Astrocyte (in vitro differentiated cells and primary cell): ENCODE results near the gene RGS10. TPM values are rescaled to one million over a fixed set of nuclear protein-coding genes. Genes with fewer than 3 reads are reported as not detected.
A peak's percentile ranks its signal among the peaks of the same experiment; 100 is the strongest.

Experiments used
- DNase-seq: peaks from one replicate; pipeline ENCODE4 v3.0.0-alpha.2; 2010; ENCODE audit warnings: low read depth
- FAIRE-seq: peaks from 2 replicates; lab custom pipeline; 2011; peaks lifted over from hg19 to GRCh38; lab: Jason Lieb, UNC
- H2AFZ ChIP-seq: 2 replicates; pipeline ENCODE4 v1.6.0; 2012; ENCODE audit warnings: low read depth, low read length, inconsistent platforms
- H3K27ac ChIP-seq: 2 replicates; pipeline ENCODE4 v1.5.1; 2011; ENCODE audit warnings: low read depth, low read length, inconsistent platforms
- H3K27me3 ChIP-seq: 2 replicates; pipeline ENCODE4 v1.6.0; 2011; ENCODE audit warnings: low read length, inconsistent platforms; ENCODE audit not compliant: insufficient read depth
- H3K36me3 ChIP-seq: 2 replicates; pipeline ENCODE4 v1.5.1; 2011; ENCODE audit warnings: low read length, inconsistent platforms; ENCODE audit not compliant: insufficient read depth
- H3K4me1 ChIP-seq: 2 replicates; pipeline ENCODE4 v1.5.1; 2011; ENCODE audit warnings: low read length, inconsistent platforms; ENCODE audit not compliant: insufficient read depth
- H3K4me2 ChIP-seq: 2 replicates; pipeline ENCODE4 v1.6.0; 2012; ENCODE audit warnings: low read length, inconsistent platforms
- H3K4me3 ChIP-seq: 2 replicates; pipeline ENCODE4 v1.5.1; 2011; ENCODE audit warnings: low read depth, mild to moderate bottlenecking, low read length, inconsistent platforms; ENCODE audit not compliant: insufficient read depth
- H3K79me2 ChIP-seq: 2 replicates; pipeline ENCODE4 v1.6.0; 2012; ENCODE audit warnings: mild to moderate bottlenecking, low read length, inconsistent platforms; ENCODE audit not compliant: insufficient read depth
- H3K9ac ChIP-seq: 2 replicates; pipeline ENCODE4 v1.6.0; 2012; ENCODE audit warnings: mild to moderate bottlenecking, low read length, inconsistent platforms
- H3K9me3 ChIP-seq: 2 replicates; pipeline ENCODE4 v1.5.1; 2012; ENCODE audit warnings: low read depth, mild to moderate bottlenecking, low read length, inconsistent platforms; ENCODE audit not compliant: insufficient read depth
- H4K20me1 ChIP-seq: 2 replicates; pipeline ENCODE4 v1.6.0; 2012; ENCODE audit warnings: low read length, inconsistent platforms; ENCODE audit not compliant: insufficient read depth
- H3K27ac Mint-ChIP-seq: one replicate; pipeline ENCODE4 v1.8.0; 2021; ENCODE audit warnings: mild to moderate bottlenecking, mixed read lengths; ENCODE audit not compliant: unreplicated experiment
- H3K27me3 Mint-ChIP-seq: one replicate; pipeline ENCODE4 v1.8.0; 2021; ENCODE audit warnings: low read depth, mixed read lengths; ENCODE audit not compliant: unreplicated experiment
- H3K36me3 Mint-ChIP-seq: one replicate; pipeline ENCODE4 v1.8.0; 2021; ENCODE audit warnings: low read depth, mixed read lengths; ENCODE audit not compliant: unreplicated experiment
- H3K4me1 Mint-ChIP-seq: one replicate; pipeline ENCODE4 v1.8.0; 2021; ENCODE audit warnings: low read depth, mixed read lengths; ENCODE audit not compliant: unreplicated experiment
- H3K4me3 Mint-ChIP-seq: one replicate; pipeline ENCODE4 v1.8.0; 2021; ENCODE audit warnings: mild to moderate bottlenecking, moderate library complexity, mixed read lengths; ENCODE audit not compliant: unreplicated experiment
- H3K9me3 Mint-ChIP-seq: one replicate; pipeline ENCODE4 v1.8.0; 2021; ENCODE audit warnings: mild to moderate bottlenecking, mixed read lengths; ENCODE audit not compliant: unreplicated experiment
- EZH2 ChIP-seq: IDR thresholded peaks from 2 replicates; pipeline ENCODE4 v1.6.1; 2012; ENCODE audit warnings: mild to moderate bottlenecking, low read length, inconsistent platforms; ENCODE audit not compliant: insufficient read depth
- total RNA-seq: library from RNA; stranded (reverse); gene quantifications from 2 replicates; pipeline ENCODE4 v1.2.1, GENCODE V29; 2021
- TF ChIP-seq, protein P1 (sequence below): IDR thresholded peaks from 2 replicates; pipeline ENCODE4 v1.5.1; 2011; ENCODE audit warnings: low read depth, mild to moderate bottlenecking, inconsistent platforms, low read length, moderate library complexity; ENCODE audit not compliant: insufficient read depth

The RGS10 gene
- total RNA-seq, 1 donor from 2014 or later = 40.1 TPM

DNA sequence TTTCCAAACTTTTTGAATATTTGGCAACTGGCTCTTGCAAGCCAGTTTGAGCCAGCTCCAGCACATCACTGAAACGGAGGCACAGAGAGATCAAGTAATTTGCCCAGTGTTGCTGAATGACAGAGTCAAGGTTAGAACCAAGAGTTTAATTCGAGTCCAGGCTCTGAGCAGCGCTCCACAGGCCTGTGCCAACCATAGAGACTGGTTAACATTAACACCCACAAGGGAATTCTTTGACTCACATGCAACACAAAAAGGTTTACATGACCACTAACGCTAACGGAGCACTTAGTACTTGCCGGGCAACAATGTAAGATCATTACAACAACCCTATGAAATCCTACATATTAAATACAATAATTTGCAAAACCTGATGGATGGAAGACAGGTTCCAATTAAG lies 1.5 kb downstream of the RGS10 start:
- no peaks in the 10 kb centered on the region for H3K36me3 Mint-ChIP-seq
- H3K27ac Mint-ChIP-seq = no peak overlapping the region
- H3K9me3 Mint-ChIP-seq = no peaks in the 10 kb centered on the region
- Histone ChIP-seq H3K4me2 (peak overlapping the region; percentile 90), H2AFZ (no peak overlapping the region), H3K36me3 (no peaks in the 10 kb centered on the region), H3K4me3 (peak overlapping the region; percentile 68), H3K27me3 (no peaks in the 10 kb centered on the region), H3K9ac (peak overlapping the region; percentile 71), H3K9me3 (no peaks in the 10 kb centered on the region), H3K27ac (no peak overlapping the region), H3K4me1 (peaks cover 34% of the 10 kb centered on the region), H4K20me1 (peaks cover 53% of the 10 kb centered on the region), H3K79me2 (peaks cover 62% of the 10 kb centered on the region)
- FAIRE-seq (no peak), DNase-seq (peak; percentile 41)
- TF ChIP-seq, protein P1, sequence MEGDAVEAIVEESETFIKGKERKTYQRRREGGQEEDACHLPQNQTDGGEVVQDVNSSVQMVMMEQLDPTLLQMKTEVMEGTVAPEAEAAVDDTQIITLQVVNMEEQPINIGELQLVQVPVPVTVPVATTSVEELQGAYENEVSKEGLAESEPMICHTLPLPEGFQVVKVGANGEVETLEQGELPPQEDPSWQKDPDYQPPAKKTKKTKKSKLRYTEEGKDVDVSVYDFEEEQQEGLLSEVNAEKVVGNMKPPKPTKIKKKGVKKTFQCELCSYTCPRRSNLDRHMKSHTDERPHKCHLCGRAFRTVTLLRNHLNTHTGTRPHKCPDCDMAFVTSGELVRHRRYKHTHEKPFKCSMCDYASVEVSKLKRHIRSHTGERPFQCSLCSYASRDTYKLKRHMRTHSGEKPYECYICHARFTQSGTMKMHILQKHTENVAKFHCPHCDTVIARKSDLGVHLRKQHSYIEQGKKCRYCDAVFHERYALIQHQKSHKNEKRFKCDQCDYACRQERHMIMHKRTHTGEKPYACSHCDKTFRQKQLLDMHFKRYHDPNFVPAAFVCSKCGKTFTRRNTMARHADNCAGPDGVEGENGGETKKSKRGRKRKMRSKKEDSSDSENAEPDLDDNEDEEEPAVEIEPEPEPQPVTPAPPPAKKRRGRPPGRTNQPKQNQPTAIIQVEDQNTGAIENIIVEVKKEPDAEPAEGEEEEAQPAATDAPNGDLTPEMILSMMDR = no peak
- TF ChIP-seq EZH2 = no peak
- peaks cover 13% of the 10 kb centered on the region for H3K4me1 Mint-ChIP-seq
- peak overlapping the region; percentile 85 for H3K4me3 Mint-ChIP-seq
- H3K27me3 Mint-ChIP-seq = peaks cover 5% of the 10 kb centered on the region

DNA sequence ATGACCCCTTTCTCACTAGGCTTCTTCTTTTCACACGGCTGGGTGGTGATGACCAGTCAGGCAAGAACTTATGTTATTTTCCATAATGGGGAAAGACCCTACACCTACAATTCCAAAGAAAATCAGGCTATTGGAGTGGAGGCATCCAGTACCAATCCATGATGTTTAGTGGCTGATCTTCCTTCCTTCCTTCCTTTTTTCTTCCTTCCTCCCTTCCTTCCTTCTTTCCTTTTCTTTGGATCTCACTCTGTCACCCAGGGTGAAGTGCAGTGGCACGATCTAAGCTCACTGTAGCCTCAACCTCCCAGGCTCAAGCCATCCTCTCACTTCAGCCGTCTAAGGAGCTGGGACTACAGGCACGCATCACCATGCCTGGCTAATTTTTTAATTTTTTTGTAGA lies 2.5 kb downstream of the RGS10 start:
- Mint-ChIP-seq H3K36me3 (peaks cover under 1% of the 10 kb centered on the region), H3K27ac (no peak overlapping the region), H3K27me3 (peaks cover 2% of the 10 kb centered on the region), H3K4me1 (peaks cover 18% of the 10 kb centered on the region), H3K4me3 (no peak overlapping the region), H3K9me3 (no peaks in the 10 kb centered on the region)
- Histone ChIP-seq H2AFZ (no peak overlapping the region), H3K27me3 (no peaks in the 10 kb centered on the region), H3K4me2 (peak overlapping the region; percentile 90), H3K36me3 (no peaks in the 10 kb centered on the region), H3K9me3 (no peaks in the 10 kb centered on the region), H3K79me2 (peaks cover 63% of the 10 kb centered on the region), H3K27ac (no peak overlapping the region), H3K4me3 (no peak overlapping the region), H3K9ac (no peak overlapping the region), H4K20me1 (peaks cover 59% of the 10 kb centered on the region), H3K4me1 (peaks cover 37% of the 10 kb centered on the region)
- FAIRE-seq = no peak
- TF ChIP-seq, protein P1 = no peak
- TF ChIP-seq EZH2 = no peak
- no peak for DNase-seq

DNA sequence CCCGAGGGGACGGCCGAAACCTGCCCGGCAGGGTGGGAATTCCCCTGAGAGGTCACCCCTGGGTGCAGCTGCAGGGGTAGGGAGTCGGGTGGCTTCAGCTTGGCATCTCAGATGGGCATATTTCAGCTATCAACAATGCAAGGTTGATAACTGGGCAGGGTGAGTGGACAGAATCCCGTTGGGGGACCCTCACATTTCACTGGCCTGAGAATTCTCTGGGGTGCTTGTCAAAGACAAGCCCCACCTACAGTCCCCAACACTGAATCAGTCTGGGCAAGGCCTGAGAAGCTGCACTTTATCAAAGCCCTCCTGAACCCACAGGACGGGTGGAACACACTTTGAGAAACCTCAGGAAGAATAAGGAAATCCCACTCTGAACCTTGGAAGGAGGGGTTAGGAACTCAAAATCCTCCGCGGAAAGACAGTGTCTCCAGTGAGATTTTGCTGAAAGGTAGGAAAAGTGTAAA lies 3.1 kb downstream of the RGS10 start:
- no peaks in the 10 kb centered on the region for H3K9me3 Mint-ChIP-seq
- no peaks in the 10 kb centered on the region for H3K27me3 ChIP-seq
- H3K79me2 ChIP-seq = peaks cover 68% of the 10 kb centered on the region
- no peak for FAIRE-seq
- H3K36me3 Mint-ChIP-seq = peaks cover 2% of the 10 kb centered on the region
- peaks cover 38% of the 10 kb centered on the region for H3K4me1 ChIP-seq
- peaks cover 63% of the 10 kb centered on the region for H4K20me1 ChIP-seq
- no peak overlapping the region for H3K27ac ChIP-seq
- H2AFZ ChIP-seq = no peak overlapping the region
- TF ChIP-seq EZH2 = no peak
- TF ChIP-seq, protein P1 = no peak
- no peak overlapping the region for H3K4me3 Mint-ChIP-seq
- peaks cover 2% of the 10 kb centered on the region for H3K27me3 Mint-ChIP-seq
- no peak overlapping the region for H3K27ac Mint-ChIP-seq
- H3K4me1 Mint-ChIP-seq = peaks cover 18% of the 10 kb centered on the region
- H3K9me3 ChIP-seq = no peaks in the 10 kb centered on the region
- no peak overlapping the region for H3K9ac ChIP-seq
- no peak overlapping the region for H3K4me3 ChIP-seq
- no peaks in the 10 kb centered on the region for H3K36me3 ChIP-seq
- H3K4me2 ChIP-seq = peak overlapping the region; percentile 53
- DNase-seq = no peak
